CD4-positive, alpha-beta T cell (primary cell): ENCODE data around the gene NR2F1-AS1. TPM values are rescaled to one million over a fixed set of nuclear protein-coding genes. Genes with fewer than 3 reads are reported as not detected.

ENCODE experiments used
- ATAC-seq: fragments of 200-7000 bp; cut with Tn5 transposase; one replicate; pipeline ENCODE4 v1.10.0; 2022; ENCODE audit warnings: mild to moderate bottlenecking; ENCODE audit not compliant: poor library complexity
- CTCF ChIA-PET: fragments of 350-600 bp; sonication (Branson Sonifier 250); formaldehyde crosslinking; loops from one replicate; lab custom pipeline; 2021; ENCODE audit warnings: antibody characterized with exemption, inconsistent platforms; lab: Charles Lee
- POLR2A ChIA-PET: fragments of 350-600 bp; sonication (Branson Sonifier 250); formaldehyde crosslinking; loops from one replicate; lab custom pipeline; 2021; ENCODE audit warnings: antibody characterized with exemption, inconsistent platforms; lab: Charles Lee
- DNase-seq, 14 experiments: peaks; one replicate each; pipeline ENCODE4 v3.0.0-alpha.2; 2013 to 2020; ENCODE audit warnings: mixed read lengths in 2 of 14
- H3K27ac ChIP-seq, 2 donors: one replicate each; pipeline versions ENCODE4 v1.5.1 to v1.7.0; 2013; ENCODE audit warnings: low read length in 2 of 2, low read depth in 1 of 2, mild to moderate bottlenecking in 1 of 2
- H3K27me3 ChIP-seq, 2 experiments: 1 replicate in 1 of 2; 2 replicates in 1 of 2; pipeline versions ENCODE4 v1.6.1 to v1.7.0; 2013; ENCODE audit warnings: low read length in 2 of 2, control low read depth in 1 of 2, mild to moderate bottlenecking in 1 of 2, moderate library complexity in 1 of 2; ENCODE audit not compliant: insufficient read depth in 2 of 2, control insufficient read depth in 1 of 2
- H3K36me3 ChIP-seq: one replicate; pipeline ENCODE4 v1.6.1; 2013; ENCODE audit warnings: low read length, control low read depth; ENCODE audit not compliant: insufficient read depth
- H3K4me1 ChIP-seq: one replicate; pipeline ENCODE4 v1.6.1; 2013; ENCODE audit warnings: low read length, control low read depth; ENCODE audit not compliant: insufficient read depth
- H3K4me3 ChIP-seq: one replicate; pipeline ENCODE4 v1.5.1; 2013; ENCODE audit warnings: mild to moderate bottlenecking, low read length, moderate library complexity
- H3K9me3 ChIP-seq, 2 experiments: 1 replicate in 1 of 2; 2 replicates in 1 of 2; pipeline versions ENCODE4 v1.6.1 to v1.7.0; 2013; ENCODE audit warnings: low read length in 2 of 2, mild to moderate bottlenecking in 2 of 2, control low read depth in 1 of 2, moderate library complexity in 1 of 2; ENCODE audit not compliant: control insufficient read depth in 1 of 2, insufficient read depth in 1 of 2
- H3K27ac Mint-ChIP-seq: one replicate; pipeline ENCODE4 v1.8.0; 2020; ENCODE audit warnings: mixed read lengths
- H3K27me3 Mint-ChIP-seq: one replicate; pipeline ENCODE4 v1.8.0; 2021; ENCODE audit warnings: mixed read lengths
- H3K36me3 Mint-ChIP-seq: one replicate; pipeline ENCODE4 v1.8.0; 2021; ENCODE audit warnings: low read depth, mixed read lengths
- H3K4me1 Mint-ChIP-seq: one replicate; pipeline ENCODE4 v1.8.0; 2021; ENCODE audit warnings: low read depth, mixed read lengths
- H3K4me3 Mint-ChIP-seq: one replicate; pipeline ENCODE4 v1.8.0; 2020; ENCODE audit warnings: mild to moderate bottlenecking, mixed read lengths
- H3K9me3 Mint-ChIP-seq: one replicate; pipeline ENCODE4 v1.8.0; 2020; ENCODE audit warnings: mixed read lengths
- intact Hi-C, 2 experiments: fragments of 100-400 bp; cut with DNase I in 1 of 2; cut with micrococcal nuclease in 1 of 2; formaldehyde crosslinking; loops; one replicate each; pipeline versions ENCODE4 v1.15.1 to v1.9.0; 2023 to 2025; cut with DNase I, micrococcal nuclease
- total RNA-seq, 174 experiments: library from RNA in 2 of 174; stranded (reverse) in 2 of 174; gene quantifications; one replicate each; pipeline ENCODE4 v1.2.3 and lab custom pipeline; 2021 to 2026
- TF ChIP-seq, protein P1 (sequence below): fragments of 200-600 bp; IDR thresholded peaks from one replicate; pipeline ENCODE4 v1.8.0; 2022; ENCODE audit warnings: antibody characterized with exemption, mild to moderate bottlenecking

Gene NR2F1-AS1
- total RNA-seq, 2 experiments from 2014 or later: not detected

DNA sequence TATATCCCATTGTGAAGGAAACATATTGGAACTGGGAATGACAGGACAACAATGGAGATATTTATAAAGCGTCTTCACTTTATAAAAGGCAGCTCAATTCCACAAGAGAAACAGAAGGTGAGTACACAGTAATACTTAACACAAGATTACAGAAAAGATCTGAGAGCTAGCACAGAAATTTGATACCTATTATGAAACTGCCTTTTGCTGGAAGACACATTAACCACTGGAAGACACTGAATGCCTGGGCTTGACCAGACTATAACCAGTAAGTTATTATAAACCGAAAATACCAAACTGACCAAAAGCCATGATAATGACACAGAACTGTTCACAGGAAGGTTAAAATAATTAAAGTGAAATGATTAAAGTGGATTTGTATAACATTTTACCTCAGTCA, 195.4 kb downstream of the NR2F1-AS1 start:
- no peak for ATAC-seq

DNA sequence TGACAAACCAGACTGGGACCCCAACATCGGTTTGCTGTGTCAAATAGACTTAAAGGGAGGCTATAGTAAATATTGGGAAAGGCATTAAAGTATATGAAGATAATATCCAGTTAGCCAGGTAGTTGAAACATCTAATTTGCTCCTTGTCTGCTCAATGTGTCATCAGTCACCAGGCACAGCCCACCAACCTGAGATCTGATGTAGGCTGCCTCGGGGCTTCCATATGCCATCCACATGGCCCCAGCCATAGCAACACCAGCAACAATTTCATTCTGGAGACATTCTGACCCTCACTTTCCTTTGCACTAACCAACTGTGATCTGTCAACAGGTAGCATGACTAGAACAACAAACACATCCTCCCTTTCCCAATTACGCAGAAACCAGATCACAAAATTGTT, 196.0 kb downstream of the NR2F1-AS1 start:
- DNase-seq (no peak), ATAC-seq (no peak)
- no peaks in the 10 kb centered on the region for H3K36me3 ChIP-seq
- no peaks in the 10 kb centered on the region for H3K4me1 ChIP-seq
- H3K27me3 Mint-ChIP-seq: no peaks in the 10 kb centered on the region
- peaks cover 0 to 2% of the 10 kb centered on the region in 2 experiments for H3K27me3 ChIP-seq
- intact Hi-C loops: no loop called here
- CTCF ChIA-PET: no interaction called here
- H3K9me3 ChIP-seq: no peaks in the 10 kb centered on the region
- H3K4me1 Mint-ChIP-seq: no peaks in the 10 kb centered on the region
- POLR2A ChIA-PET: no interaction called here
- no peaks in the 10 kb centered on the region for H3K36me3 Mint-ChIP-seq
- no peak overlapping the region for H3K4me3 ChIP-seq
- H3K27ac ChIP-seq: no peak overlapping the region
- H3K9me3 Mint-ChIP-seq: peaks cover 2% of the 10 kb centered on the region
- H3K27ac Mint-ChIP-seq: no peak overlapping the region
- TF ChIP-seq, protein P1, sequence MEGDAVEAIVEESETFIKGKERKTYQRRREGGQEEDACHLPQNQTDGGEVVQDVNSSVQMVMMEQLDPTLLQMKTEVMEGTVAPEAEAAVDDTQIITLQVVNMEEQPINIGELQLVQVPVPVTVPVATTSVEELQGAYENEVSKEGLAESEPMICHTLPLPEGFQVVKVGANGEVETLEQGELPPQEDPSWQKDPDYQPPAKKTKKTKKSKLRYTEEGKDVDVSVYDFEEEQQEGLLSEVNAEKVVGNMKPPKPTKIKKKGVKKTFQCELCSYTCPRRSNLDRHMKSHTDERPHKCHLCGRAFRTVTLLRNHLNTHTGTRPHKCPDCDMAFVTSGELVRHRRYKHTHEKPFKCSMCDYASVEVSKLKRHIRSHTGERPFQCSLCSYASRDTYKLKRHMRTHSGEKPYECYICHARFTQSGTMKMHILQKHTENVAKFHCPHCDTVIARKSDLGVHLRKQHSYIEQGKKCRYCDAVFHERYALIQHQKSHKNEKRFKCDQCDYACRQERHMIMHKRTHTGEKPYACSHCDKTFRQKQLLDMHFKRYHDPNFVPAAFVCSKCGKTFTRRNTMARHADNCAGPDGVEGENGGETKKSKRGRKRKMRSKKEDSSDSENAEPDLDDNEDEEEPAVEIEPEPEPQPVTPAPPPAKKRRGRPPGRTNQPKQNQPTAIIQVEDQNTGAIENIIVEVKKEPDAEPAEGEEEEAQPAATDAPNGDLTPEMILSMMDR: no peak
- no peak overlapping the region for H3K4me3 Mint-ChIP-seq

More for the DNA sequence above, 195.4 kb downstream of the NR2F1-AS1 start:
- Histone ChIP-seq H3K4me1 (no peaks in the 10 kb centered on the region), H3K9me3 (no peaks in the 10 kb centered on the region), H3K36me3 (no peaks in the 10 kb centered on the region), H3K27me3 (peaks cover 0 to 2% of the 10 kb centered on the region in 2 experiments), H3K27ac (no peak overlapping the region), H3K4me3 (no peak overlapping the region)
- ChIA-PET CTCF (no interaction called here), POLR2A (no interaction called here)
- Mint-ChIP-seq H3K9me3 (no peaks in the 10 kb centered on the region), H3K27ac (no peak overlapping the region), H3K4me1 (no peaks in the 10 kb centered on the region), H3K4me3 (no peak overlapping the region), H3K27me3 (no peaks in the 10 kb centered on the region), H3K36me3 (no peaks in the 10 kb centered on the region)
- intact Hi-C loops: no loop called here
- TF ChIP-seq, protein P1: no peak
- DNase-seq: no peak

DNA sequence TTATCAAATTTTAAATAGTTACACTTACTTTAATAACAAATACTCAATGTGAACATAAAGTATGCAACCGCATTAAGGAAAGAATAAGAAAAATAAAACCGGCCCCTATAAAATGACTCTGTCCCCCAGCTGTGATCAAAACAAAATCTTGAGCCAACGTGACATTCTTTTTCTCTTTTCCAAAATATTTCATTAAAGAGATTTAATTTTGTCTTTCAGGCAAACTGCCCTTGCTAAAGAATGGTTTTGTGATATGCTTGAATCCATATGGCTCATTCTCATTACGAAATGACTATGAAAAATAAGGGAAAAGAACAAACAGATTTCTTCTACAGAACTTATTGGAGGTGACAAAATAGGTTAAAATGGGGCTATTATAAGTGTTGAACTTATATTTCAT, 197.0 kb downstream of the NR2F1-AS1 start:
- no peak overlapping the region for H3K27ac ChIP-seq
- Mint-ChIP-seq H3K27me3 (no peaks in the 10 kb centered on the region), H3K36me3 (no peaks in the 10 kb centered on the region), H3K9me3 (peaks cover 2% of the 10 kb centered on the region), H3K27ac (no peak overlapping the region), H3K4me1 (no peaks in the 10 kb centered on the region), H3K4me3 (no peak overlapping the region)
- peaks cover 0 to 2% of the 10 kb centered on the region in 2 experiments for H3K27me3 ChIP-seq
- no peaks in the 10 kb centered on the region for H3K4me1 ChIP-seq
- TF ChIP-seq, protein P1: no peak
- DNase-seq (no peak), ATAC-seq (no peak)
- CTCF ChIA-PET: no interaction called here
- H3K36me3 ChIP-seq: no peaks in the 10 kb centered on the region
- H3K9me3 ChIP-seq: no peaks in the 10 kb centered on the region
- no peak overlapping the region for H3K4me3 ChIP-seq
- POLR2A ChIA-PET: no interaction called here
- intact Hi-C loops: no loop called here
